ENCODE data around the gene UBASH3B.

UBASH3B gene

DNA sequence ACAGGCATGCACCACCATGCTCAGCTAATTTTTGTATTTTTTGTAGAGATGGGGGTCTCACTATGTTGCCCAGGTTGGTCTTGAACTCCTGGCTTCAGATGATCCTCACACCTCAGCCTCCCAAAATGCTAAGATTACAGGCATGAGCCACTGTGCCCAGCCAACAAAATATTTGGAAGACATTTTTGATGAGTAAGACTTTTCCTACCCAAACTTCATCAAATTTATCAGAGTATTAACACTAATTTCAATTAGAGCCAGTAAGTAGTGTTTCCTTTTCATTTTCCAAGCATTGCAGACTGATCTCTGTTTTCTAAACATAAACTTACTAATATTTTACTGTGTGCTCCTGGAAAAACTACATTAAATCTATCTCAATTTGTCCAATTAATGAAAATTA is 181.4 kb downstream of the UBASH3B start:
- TF ChIP-seq TAF1 (IDR thresholded peaks at IDR 0.05; ENCODE audit: low read depth) (no peak), FOXM1 (IDR thresholded peaks at IDR 0.05; ENCODE audit: borderline replicate concordance, low read depth) (no peak), RAD21 (IDR thresholded peaks at IDR 0.05; ENCODE audit: low read depth) (no peak), CEBPB (IDR thresholded peaks at IDR 0.05) (no peak), YY1 (IDR thresholded peaks at IDR 0.05; ENCODE audit: low read depth) (no peak), CREB1 (IDR thresholded peaks at IDR 0.05; ENCODE audit: low read depth) (no peak), NFIC (IDR thresholded peaks at IDR 0.05) (no peak), EP300 (IDR thresholded peaks at IDR 0.05; ENCODE audit: borderline replicate concordance) (no peak), TCF12 (IDR thresholded peaks at IDR 0.05; ENCODE audit: low read depth) (no peak), EGR1 (IDR thresholded peaks at IDR 0.05) (no peak), ZBTB7A (IDR thresholded peaks at IDR 0.05; ENCODE audit: low read depth) (no peak)
- TF ChIP-seq, protein P1, sequence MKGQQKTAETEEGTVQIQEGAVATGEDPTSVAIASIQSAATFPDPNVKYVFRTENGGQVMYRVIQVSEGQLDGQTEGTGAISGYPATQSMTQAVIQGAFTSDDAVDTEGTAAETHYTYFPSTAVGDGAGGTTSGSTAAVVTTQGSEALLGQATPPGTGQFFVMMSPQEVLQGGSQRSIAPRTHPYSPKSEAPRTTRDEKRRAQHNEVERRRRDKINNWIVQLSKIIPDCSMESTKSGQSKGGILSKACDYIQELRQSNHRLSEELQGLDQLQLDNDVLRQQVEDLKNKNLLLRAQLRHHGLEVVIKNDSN (IDR thresholded peaks at IDR 0.05), result no peak
- TF ChIP-seq, protein P2, sequence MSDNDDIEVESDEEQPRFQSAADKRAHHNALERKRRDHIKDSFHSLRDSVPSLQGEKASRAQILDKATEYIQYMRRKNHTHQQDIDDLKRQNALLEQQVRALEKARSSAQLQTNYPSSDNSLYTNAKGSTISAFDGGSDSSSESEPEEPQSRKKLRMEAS (IDR thresholded peaks at IDR 0.05), result no peak
- TF ChIP-seq, protein P3, sequence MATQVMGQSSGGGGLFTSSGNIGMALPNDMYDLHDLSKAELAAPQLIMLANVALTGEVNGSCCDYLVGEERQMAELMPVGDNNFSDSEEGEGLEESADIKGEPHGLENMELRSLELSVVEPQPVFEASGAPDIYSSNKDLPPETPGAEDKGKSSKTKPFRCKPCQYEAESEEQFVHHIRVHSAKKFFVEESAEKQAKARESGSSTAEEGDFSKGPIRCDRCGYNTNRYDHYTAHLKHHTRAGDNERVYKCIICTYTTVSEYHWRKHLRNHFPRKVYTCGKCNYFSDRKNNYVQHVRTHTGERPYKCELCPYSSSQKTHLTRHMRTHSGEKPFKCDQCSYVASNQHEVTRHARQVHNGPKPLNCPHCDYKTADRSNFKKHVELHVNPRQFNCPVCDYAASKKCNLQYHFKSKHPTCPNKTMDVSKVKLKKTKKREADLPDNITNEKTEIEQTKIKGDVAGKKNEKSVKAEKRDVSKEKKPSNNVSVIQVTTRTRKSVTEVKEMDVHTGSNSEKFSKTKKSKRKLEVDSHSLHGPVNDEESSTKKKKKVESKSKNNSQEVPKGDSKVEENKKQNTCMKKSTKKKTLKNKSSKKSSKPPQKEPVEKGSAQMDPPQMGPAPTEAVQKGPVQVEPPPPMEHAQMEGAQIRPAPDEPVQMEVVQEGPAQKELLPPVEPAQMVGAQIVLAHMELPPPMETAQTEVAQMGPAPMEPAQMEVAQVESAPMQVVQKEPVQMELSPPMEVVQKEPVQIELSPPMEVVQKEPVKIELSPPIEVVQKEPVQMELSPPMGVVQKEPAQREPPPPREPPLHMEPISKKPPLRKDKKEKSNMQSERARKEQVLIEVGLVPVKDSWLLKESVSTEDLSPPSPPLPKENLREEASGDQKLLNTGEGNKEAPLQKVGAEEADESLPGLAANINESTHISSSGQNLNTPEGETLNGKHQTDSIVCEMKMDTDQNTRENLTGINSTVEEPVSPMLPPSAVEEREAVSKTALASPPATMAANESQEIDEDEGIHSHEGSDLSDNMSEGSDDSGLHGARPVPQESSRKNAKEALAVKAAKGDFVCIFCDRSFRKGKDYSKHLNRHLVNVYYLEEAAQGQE (IDR thresholded peaks at IDR 0.05; ENCODE audit: low read depth), result no peak

DNA sequence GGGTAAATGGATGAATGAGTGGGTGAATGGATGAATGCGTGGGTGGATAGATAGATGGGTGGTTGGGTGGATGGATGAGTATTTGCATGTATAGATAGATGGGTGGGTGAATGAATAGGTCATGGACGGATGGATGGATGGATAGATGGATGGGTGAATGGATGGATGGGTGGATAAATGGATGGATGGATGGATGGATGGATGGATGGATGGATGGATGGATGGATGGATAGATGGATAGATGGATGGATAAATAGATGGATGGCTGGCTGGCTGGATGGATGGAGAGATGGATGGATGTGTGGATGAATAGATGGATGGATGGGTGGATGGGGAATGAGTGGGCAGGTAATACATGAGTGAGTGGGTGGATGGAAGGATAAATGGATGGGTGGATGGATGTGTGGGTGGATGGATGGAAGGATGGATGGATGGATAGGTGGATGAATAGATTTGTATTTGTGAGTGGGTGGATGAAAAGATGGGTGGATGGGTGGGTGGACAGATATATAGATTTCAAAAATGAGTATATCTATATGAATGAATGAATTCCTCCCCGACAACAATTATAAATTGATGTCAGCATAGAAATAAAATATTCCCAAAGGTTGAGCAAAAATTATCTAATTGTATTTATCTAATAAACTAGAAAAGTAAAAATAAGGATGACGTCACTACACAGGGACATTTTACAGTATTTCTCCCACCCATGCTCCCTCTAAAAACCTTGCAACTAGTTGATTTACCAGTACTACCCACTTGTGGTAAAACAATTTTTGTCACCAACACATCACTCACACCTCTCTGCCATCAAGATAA is 182.2 kb downstream of the UBASH3B start:
- TF ChIP-seq CREB1 (IDR thresholded peaks at IDR 0.05; ENCODE audit: low read depth), result no peak
- TF ChIP-seq RAD21 (IDR thresholded peaks at IDR 0.05; ENCODE audit: low read depth), result no peak
- TF ChIP-seq ZBTB7A (IDR thresholded peaks at IDR 0.05; ENCODE audit: low read depth), result no peak
- TF ChIP-seq, protein P2 (IDR thresholded peaks at IDR 0.05), result no peak
- no peak for TF ChIP-seq FOXM1 (IDR thresholded peaks at IDR 0.05; ENCODE audit: borderline replicate concordance, low read depth)
- no peak for TF ChIP-seq NFIC (IDR thresholded peaks at IDR 0.05)
- no peak for TF ChIP-seq CEBPB (IDR thresholded peaks at IDR 0.05)
- TF ChIP-seq EP300 (IDR thresholded peaks at IDR 0.05; ENCODE audit: borderline replicate concordance), result no peak
- no peak for TF ChIP-seq YY1 (IDR thresholded peaks at IDR 0.05; ENCODE audit: low read depth)
- no peak for TF ChIP-seq EGR1 (IDR thresholded peaks at IDR 0.05)
- TF ChIP-seq, protein P3 (IDR thresholded peaks at IDR 0.05; ENCODE audit: low read depth), result no peak
- no peak for TF ChIP-seq TCF12 (IDR thresholded peaks at IDR 0.05; ENCODE audit: low read depth)

DNA sequence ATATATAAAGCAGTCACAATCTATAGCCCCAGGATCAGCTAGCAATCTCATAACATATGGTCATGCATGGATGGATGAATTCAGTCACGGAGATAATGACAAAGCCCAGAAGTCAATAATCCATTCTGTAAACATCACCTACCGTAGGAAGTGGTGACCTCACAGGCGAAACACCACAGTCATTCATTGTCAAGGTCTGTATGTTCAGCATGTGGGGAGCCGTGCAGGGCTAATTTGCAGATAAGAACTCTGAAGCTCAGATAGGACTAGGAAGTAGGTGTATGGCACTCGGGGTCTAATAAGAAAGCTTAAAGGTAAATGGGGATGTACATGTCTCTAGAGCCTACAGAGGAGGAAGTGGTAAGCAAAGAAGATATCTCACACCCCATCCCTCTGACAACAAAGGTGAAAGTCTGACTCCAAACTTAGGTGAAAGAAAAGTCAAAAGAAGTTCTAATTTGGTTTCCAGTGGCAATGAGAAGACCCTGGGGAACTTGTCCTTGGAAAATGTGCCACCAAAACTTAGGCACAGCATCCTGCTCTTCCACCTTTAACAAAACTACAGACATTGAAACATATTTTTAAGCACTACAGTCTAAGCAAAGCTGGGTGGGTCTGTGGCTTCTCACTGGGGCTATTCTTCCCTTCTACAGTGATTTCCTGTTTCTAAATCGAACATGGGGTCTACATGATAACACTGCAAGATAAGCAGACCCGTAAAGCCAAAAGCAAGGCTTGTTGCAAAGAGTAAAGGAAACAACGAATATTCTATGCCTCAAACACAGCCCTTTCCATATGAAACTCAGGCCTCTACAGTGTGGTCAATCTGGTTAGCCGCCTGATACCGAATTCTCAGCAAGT is 188.0 kb downstream of the UBASH3B start:
- TF ChIP-seq RAD21 (IDR thresholded peaks at IDR 0.05; ENCODE audit: low read depth), result no peak
- no peak for TF ChIP-seq EGR1 (IDR thresholded peaks at IDR 0.05)
- TF ChIP-seq TEAD4 (IDR thresholded peaks at IDR 0.05), result no peak
- TF ChIP-seq CREB1 (IDR thresholded peaks at IDR 0.05; ENCODE audit: low read depth), result no peak
- TF ChIP-seq TAF1 (IDR thresholded peaks at IDR 0.05; ENCODE audit: low read depth), result no peak
- TF ChIP-seq FOXM1 (IDR thresholded peaks at IDR 0.05; ENCODE audit: borderline replicate concordance, low read depth), result no peak
- TF ChIP-seq YY1 (IDR thresholded peaks at IDR 0.05; ENCODE audit: low read depth), result no peak
- TF ChIP-seq, protein P2 (IDR thresholded peaks at IDR 0.05), result no peak
- TF ChIP-seq, protein P3 (IDR thresholded peaks at IDR 0.05; ENCODE audit: low read depth), result no peak
- no peak for TF ChIP-seq EP300 (IDR thresholded peaks at IDR 0.05; ENCODE audit: borderline replicate concordance)
- no peak for TF ChIP-seq CEBPB (IDR thresholded peaks at IDR 0.05)
- no peak for TF ChIP-seq ZBTB7A (IDR thresholded peaks at IDR 0.05; ENCODE audit: low read depth)
- TF ChIP-seq TCF12 (IDR thresholded peaks at IDR 0.05; ENCODE audit: low read depth), result no peak
